ENCODE measurements around the gene HOXD11. TPM values are rescaled to one million over a fixed set of nuclear protein-coding genes. Genes with fewer than 3 reads are reported as not detected.

The HOXD11 gene
- total RNA-seq, 1 experiment from 2014 or later, result not detected

DNA sequence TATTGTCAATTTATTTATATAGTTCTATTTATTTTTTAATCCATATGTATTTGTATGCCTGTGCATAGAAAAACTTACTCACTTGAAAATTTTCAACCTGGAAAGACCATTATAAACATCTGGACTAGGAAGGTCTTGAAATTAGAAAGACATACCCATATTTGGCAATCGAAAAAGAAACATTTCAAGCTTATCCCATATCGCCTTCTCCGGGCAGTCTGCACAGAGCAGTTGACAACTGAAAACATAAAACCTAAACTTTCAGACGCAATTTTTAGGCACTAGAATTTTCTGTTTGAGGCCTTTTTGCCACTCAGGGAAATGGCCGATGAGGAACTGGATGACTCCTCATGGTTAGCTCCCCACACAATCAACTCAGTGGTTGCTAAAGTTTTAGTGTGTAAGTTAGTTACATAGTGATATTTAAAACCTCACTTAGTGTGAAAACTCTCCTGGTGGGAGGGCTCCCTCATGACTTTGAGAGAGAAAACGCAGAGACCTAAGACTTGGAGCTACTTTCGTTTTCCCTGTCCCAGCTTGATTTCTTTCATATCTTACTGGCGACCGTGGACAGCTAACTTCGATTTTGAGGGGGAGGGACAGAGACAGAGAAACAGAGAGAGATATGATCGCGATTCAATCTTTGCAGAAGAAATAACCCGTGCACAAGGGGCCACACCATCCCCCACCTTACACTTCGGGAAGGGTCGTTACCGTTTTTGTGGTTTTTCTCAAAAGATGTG is 10.7 kb upstream of the HOXD11 start:
- peaks cover 55% of the 10 kb centered on the region for H3K27me3 Mint-ChIP-seq (ENCODE audit: insufficient read depth, unreplicated experiment)
- peaks cover 13% of the 10 kb centered on the region for H3K4me1 Mint-ChIP-seq (ENCODE audit: insufficient read depth, unreplicated experiment)
- H3K36me3 Mint-ChIP-seq (ENCODE audit: insufficient read depth, unreplicated experiment), result no peaks in the 10 kb centered on the region
- peak overlapping the region; percentile 71 for H3K27ac Mint-ChIP-seq (ENCODE audit: low read depth, unreplicated experiment)
- TF ChIP-seq, protein P1, sequence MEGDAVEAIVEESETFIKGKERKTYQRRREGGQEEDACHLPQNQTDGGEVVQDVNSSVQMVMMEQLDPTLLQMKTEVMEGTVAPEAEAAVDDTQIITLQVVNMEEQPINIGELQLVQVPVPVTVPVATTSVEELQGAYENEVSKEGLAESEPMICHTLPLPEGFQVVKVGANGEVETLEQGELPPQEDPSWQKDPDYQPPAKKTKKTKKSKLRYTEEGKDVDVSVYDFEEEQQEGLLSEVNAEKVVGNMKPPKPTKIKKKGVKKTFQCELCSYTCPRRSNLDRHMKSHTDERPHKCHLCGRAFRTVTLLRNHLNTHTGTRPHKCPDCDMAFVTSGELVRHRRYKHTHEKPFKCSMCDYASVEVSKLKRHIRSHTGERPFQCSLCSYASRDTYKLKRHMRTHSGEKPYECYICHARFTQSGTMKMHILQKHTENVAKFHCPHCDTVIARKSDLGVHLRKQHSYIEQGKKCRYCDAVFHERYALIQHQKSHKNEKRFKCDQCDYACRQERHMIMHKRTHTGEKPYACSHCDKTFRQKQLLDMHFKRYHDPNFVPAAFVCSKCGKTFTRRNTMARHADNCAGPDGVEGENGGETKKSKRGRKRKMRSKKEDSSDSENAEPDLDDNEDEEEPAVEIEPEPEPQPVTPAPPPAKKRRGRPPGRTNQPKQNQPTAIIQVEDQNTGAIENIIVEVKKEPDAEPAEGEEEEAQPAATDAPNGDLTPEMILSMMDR (IDR thresholded peaks at IDR 0.05; ENCODE audit: unreplicated experiment), result no peak
- POLR2A ChIA-PET, result interaction anchor here (0.7 to 2.0 kb wide), 9 partner anchors 10 to 928 kb away, joined by 3 to 5 read pairs (median 4); partner anchors contain the start of gene ATF2
- intact Hi-C loops (cut with micrococcal nuclease), result loop anchor here (2.0 to 5.0 kb wide), 4 partner anchors 406 to 1394 kb away; no protein-coding TSS in a partner anchor
- BruUV-seq (replicated peaks), result no TSS peak
- CTCF ChIA-PET, result interaction anchor here (0.6 to 4.6 kb wide), 49 partner anchors 8 to 1791 kb away, joined by 3 to 43 read pairs (median 4); no protein-coding TSS in a partner anchor
- H3K4me3 Mint-ChIP-seq (ENCODE audit: unreplicated experiment), result peak overlapping the region; percentile 77
- DNase-seq (ENCODE audit: unreplicated experiment), result peak; percentile 56
- H3K9me3 Mint-ChIP-seq (ENCODE audit: unreplicated experiment), result no peaks in the 10 kb centered on the region

DNA sequence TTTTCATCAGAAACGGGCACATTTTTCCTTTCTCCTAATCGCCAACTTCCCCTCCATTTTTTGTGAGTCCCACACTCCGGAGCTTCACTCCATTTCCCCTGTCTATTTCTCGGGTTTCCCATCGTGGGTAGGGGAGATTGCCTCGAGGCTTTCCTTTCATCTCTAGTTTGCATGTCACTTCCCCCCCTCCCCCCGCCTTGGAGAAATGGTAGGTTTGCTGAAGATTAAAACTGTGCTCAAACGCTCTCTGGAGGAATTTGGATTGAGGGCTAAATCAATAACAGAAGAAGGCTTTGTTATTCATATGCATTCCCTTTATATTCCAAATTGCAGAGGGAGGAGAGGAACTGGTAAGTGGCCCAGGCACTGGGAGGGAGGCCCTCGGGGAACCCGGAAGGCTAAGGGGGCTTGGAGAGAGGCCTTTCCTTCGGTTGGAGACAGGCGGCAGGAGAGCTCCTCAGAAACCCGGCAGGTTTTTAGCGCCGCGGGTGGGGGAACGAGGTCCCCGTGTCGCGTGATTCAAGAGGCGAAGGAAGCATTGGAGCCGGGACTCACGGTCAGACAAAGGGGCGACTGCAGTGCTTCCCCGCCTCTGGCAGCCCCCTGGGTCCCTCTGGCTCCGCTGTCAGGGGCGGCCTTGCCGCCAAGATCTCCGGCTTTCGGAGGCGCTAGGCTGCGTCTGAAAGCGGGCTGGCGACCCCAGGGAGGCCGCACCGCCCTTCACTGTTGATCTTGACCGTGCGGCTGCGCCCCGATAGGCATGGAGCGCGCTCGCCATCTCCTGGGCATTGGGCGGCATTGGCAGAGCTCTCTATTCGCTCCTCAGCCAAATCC is 9.9 kb upstream of the HOXD11 start:
- TF ChIP-seq, protein P1 (IDR thresholded peaks at IDR 0.05; ENCODE audit: unreplicated experiment), result peak; percentile 92
- peaks cover 13% of the 10 kb centered on the region for H3K4me1 Mint-ChIP-seq (ENCODE audit: insufficient read depth, unreplicated experiment)
- intact Hi-C loops (cut with micrococcal nuclease), result loop anchor here (1.0 to 5.0 kb wide), 8 partner anchors 406 to 1395 kb away; no protein-coding TSS in a partner anchor
- peak overlapping the region; percentile 71 for H3K27ac Mint-ChIP-seq (ENCODE audit: low read depth, unreplicated experiment)
- H3K4me3 Mint-ChIP-seq (ENCODE audit: unreplicated experiment), result peak overlapping the region; percentile 77
- BruUV-seq (replicated peaks), result no TSS peak
- DNase-seq (ENCODE audit: unreplicated experiment), result peak; percentile 89
- peaks cover 47% of the 10 kb centered on the region for H3K27me3 Mint-ChIP-seq (ENCODE audit: insufficient read depth, unreplicated experiment)
- ChIA-PET CTCF (interaction anchor here (0.6 to 4.6 kb wide), 72 partner anchors 8 to 1557 kb away, joined by 3 to 43 read pairs (median 4); partner anchors contain the start of gene HOXD11), POLR2A (interaction anchor here (0.5 to 2.0 kb wide), 13 partner anchors 9 to 1398 kb away, joined by 3 to 5 read pairs (median 4); partner anchors contain the start of gene ATF2)
- H3K9me3 Mint-ChIP-seq (ENCODE audit: unreplicated experiment), result no peaks in the 10 kb centered on the region
- no peaks in the 10 kb centered on the region for H3K36me3 Mint-ChIP-seq (ENCODE audit: insufficient read depth, unreplicated experiment)

- TF ChIP-seq, protein P1 (IDR thresholded peaks at IDR 0.05; ENCODE audit: unreplicated experiment), result no peak
- Mint-ChIP-seq H3K4me3 (ENCODE audit: unreplicated experiment) (peak overlapping the region; percentile 77), H3K27ac (ENCODE audit: low read depth, unreplicated experiment) (no peak overlapping the region), H3K9me3 (ENCODE audit: unreplicated experiment) (no peaks in the 10 kb centered on the region), H3K4me1 (ENCODE audit: insufficient read depth, unreplicated experiment) (peaks cover 13% of the 10 kb centered on the region), H3K36me3 (ENCODE audit: insufficient read depth, unreplicated experiment) (no peaks in the 10 kb centered on the region), H3K27me3 (ENCODE audit: insufficient read depth, unreplicated experiment) (peaks cover 45% of the 10 kb centered on the region)
- intact Hi-C loops (cut with micrococcal nuclease), result loop anchor here (1.0 to 5.0 kb wide), 8 partner anchors 407 to 1396 kb away; no protein-coding TSS in a partner anchor
- CTCF ChIA-PET, result interaction anchor here (0.6 to 4.6 kb wide), 51 partner anchors 9 to 1612 kb away, joined by 3 to 43 read pairs (median 4); partner anchors contain the start of gene HOXD11
- POLR2A ChIA-PET, result interaction anchor here (0.9 to 2.0 kb wide), 9 partner anchors 9 to 1398 kb away, joined by 3 to 5 read pairs (median 4); no protein-coding TSS in a partner anchor
- no peak for DNase-seq (ENCODE audit: unreplicated experiment)
- BruUV-seq (replicated peaks), result no TSS peak
These were observed 9.2 kb upstream of the HOXD11 start for GRCh38 chr2:176097820-176098365.
